ENCODE data around the gene P4HA2.

- TF ChIP-seq PATZ1 (CRISPR knock-in tag; IDR thresholded peaks at IDR 0.05; ENCODE audit: borderline replicate concordance) (no peak), ESRRG (CRISPR knock-in tag; IDR thresholded peaks at IDR 0.05) (no peak), RARB (CRISPR knock-in tag; IDR thresholded peaks at IDR 0.05) (no peak), PPARA (CRISPR knock-in tag; IDR thresholded peaks at IDR 0.05; ENCODE audit: borderline replicate concordance) (no peak), ARNTL (CRISPR knock-in tag; IDR thresholded peaks at IDR 0.05; ENCODE audit: borderline replicate concordance, low read depth) (no peak), SNAI2 (CRISPR knock-in tag; IDR thresholded peaks at IDR 0.05) (no peak), ZFP30 (CRISPR knock-in tag; IDR thresholded peaks at IDR 0.05) (no peak), ZNF8 (CRISPR knock-in tag; IDR thresholded peaks at IDR 0.05) (no peak)
Observed at GRCh38 chr5:132195727-132196126, 31.9 kb downstream of the P4HA2 start.

All from SK-N-SH treated with all-trans-retinoic acid at 6 μM for 48 hours (cell line).